HG02610 (cell line): ENCODE data around the gene P2RX5.
"Not testable (repeated sequence)": the region's sequence is repeated elsewhere in the genome, so short reads cannot be mapped to it uniquely, and the experiment has no call there.

Source experiments
- ATAC-seq: cut with Tn5 transposase; IDR thresholded peaks from one replicate; pipeline ENCODE4 v1.9.1; 2021; ENCODE audit warnings: mild to moderate bottlenecking, moderate library complexity; ENCODE audit not compliant: unreplicated experiment

P2RX5 gene

GRCh38 chr17:3715296-3715695 lies 19.3 kb upstream of the P2RX5 start:
- ATAC-seq, result no peak

GRCh38 chr17:3712811-3713463 lies 17.0 kb upstream of the P2RX5 start:
- peak; percentile 33 for ATAC-seq

GRCh38 chr17:3710951-3711383 lies 15.0 kb upstream of the P2RX5 start:
- ATAC-seq, result peak; percentile 90

- no peak for ATAC-seq
Observed at GRCh38 chr17:3708366-3708765, 12.4 kb upstream of the P2RX5 start.

GRCh38 chr17:3705718-3705984 lies 9.7 kb upstream of the P2RX5 start:
- not testable (repeated sequence) for ATAC-seq

GRCh38 chr17:3704931-3705717 lies 9.2 kb upstream of the P2RX5 start:
- ATAC-seq, result no peak

GRCh38 chr17:3702041-3702539 lies 6.1 kb upstream of the P2RX5 start:
- not testable (repeated sequence) for ATAC-seq

GRCh38 chr17:3699951-3700350 lies 4.0 kb upstream of the P2RX5 start:
- ATAC-seq, result no peak

GRCh38 chr17:3698139-3698538 lies 2.2 kb upstream of the P2RX5 start:
- ATAC-seq, result no peak

GRCh38 chr17:3697103-3697476 lies 1.1 kb upstream of the P2RX5 start:
- ATAC-seq, result no peak

GRCh38 chr17:3695129-3695722 lies 729 bp downstream of the P2RX5 start:
- ATAC-seq, result no peak

GRCh38 chr17:3693829-3694231 lies 2.1 kb downstream of the P2RX5 start:
- ATAC-seq, result peak; percentile 62

GRCh38 chr17:3693141-3693540 lies 2.8 kb downstream of the P2RX5 start:
- ATAC-seq, result no peak

GRCh38 chr17:3692346-3692745 lies 3.6 kb downstream of the P2RX5 start:
- ATAC-seq, result no peak

- no peak for ATAC-seq
Observed at GRCh38 chr17:3691617-3692067, 4.3 kb downstream of the P2RX5 start.

GRCh38 chr17:3690094-3690715 lies 5.8 kb downstream of the P2RX5 start:
- ATAC-seq, result no peak

- ATAC-seq, result no peak
Observed at GRCh38 chr17:3689262-3690093, 6.5 kb downstream of the P2RX5 start.

GRCh38 chr17:3688852-3689261 lies 7.1 kb downstream of the P2RX5 start:
- no peak for ATAC-seq

- no peak for ATAC-seq
Observed at GRCh38 chr17:3688027-3688553, 7.9 kb downstream of the P2RX5 start.

- no peak for ATAC-seq
Observed at GRCh38 chr17:3685174-3685573, 10.8 kb downstream of the P2RX5 start.
